ENCODE results near the gene CDH4. TPM values are rescaled to one million over a fixed set of nuclear protein-coding genes. Genes with fewer than 3 reads are reported as not detected.

Gene CDH4
- polyA plus RNA-seq, 2 donors: 0.02 to 0.05 TPM

- H3K27me3 ChIP-seq (ENCODE audit: control insufficient read depth in 1 of 2, insufficient read depth in 2 of 2, low read length in 2 of 2): no peaks in the 10 kb centered on the region
- no peak overlapping the region for H3K4me3 ChIP-seq (ENCODE audit: low read depth in 1 of 2, low read length in 2 of 2)
- no peaks in the 10 kb centered on the region for H3K9me3 ChIP-seq (ENCODE audit: control insufficient read depth in 2 of 2, insufficient read depth in 1 of 2, low read depth in 1 of 2, low read length in 1 of 2)
- H3K36me3 ChIP-seq (ENCODE audit: control insufficient read depth in 2 of 2, insufficient read depth in 2 of 2, low read length in 1 of 2): peaks cover 0 to 1% of the 10 kb centered on the region in 2 donors
- H3K4me1 ChIP-seq (ENCODE audit: control insufficient read depth in 2 of 2, insufficient read depth in 2 of 2, low read length in 1 of 2): no peaks in the 10 kb centered on the region
- no peak overlapping the region for H3K27ac ChIP-seq (ENCODE audit: low read depth in 2 of 2, low read length in 1 of 2)
- 82 to 83% methylated on average over 8 of the region's 8 CpGs for WGBS, 2 donors
Observed at GRCh38 chr20:61324906-61325305, 72.8 kb downstream of the CDH4 start.

- Histone ChIP-seq H3K36me3 (ENCODE audit: control insufficient read depth in 2 of 2, insufficient read depth in 2 of 2, low read length in 1 of 2) (peaks cover 0 to 1% of the 10 kb centered on the region in 2 donors), H3K27me3 (ENCODE audit: control insufficient read depth in 1 of 2, insufficient read depth in 2 of 2, low read length in 2 of 2) (no peaks in the 10 kb centered on the region), H3K4me3 (ENCODE audit: low read depth in 1 of 2, low read length in 2 of 2) (no peak overlapping the region), H3K4me1 (ENCODE audit: control insufficient read depth in 2 of 2, insufficient read depth in 2 of 2, low read length in 1 of 2) (no peaks in the 10 kb centered on the region), H3K9me3 (ENCODE audit: control insufficient read depth in 2 of 2, insufficient read depth in 1 of 2, low read depth in 1 of 2, low read length in 1 of 2) (no peaks in the 10 kb centered on the region), H3K27ac (ENCODE audit: low read depth in 2 of 2, low read length in 1 of 2) (no peak overlapping the region)
- 77 to 82% methylated on average over 10 of the region's 10 CpGs for WGBS, 2 donors
Observed at GRCh38 chr20:61325718-61326117, 73.7 kb downstream of the CDH4 start.

GRCh38 chr20:61328911-61329558 is 77.0 kb downstream of the CDH4 start:
- Histone ChIP-seq H3K4me1 (ENCODE audit: control insufficient read depth in 2 of 2, insufficient read depth in 2 of 2, low read length in 1 of 2) (no peaks in the 10 kb centered on the region), H3K9me3 (ENCODE audit: control insufficient read depth in 2 of 2, insufficient read depth in 1 of 2, low read depth in 1 of 2, low read length in 1 of 2) (no peaks in the 10 kb centered on the region), H3K27ac (ENCODE audit: low read depth in 2 of 2, low read length in 1 of 2) (no peak overlapping the region), H3K36me3 (ENCODE audit: control insufficient read depth in 2 of 2, insufficient read depth in 2 of 2, low read length in 1 of 2) (peaks cover 0 to 1% of the 10 kb centered on the region in 2 donors), H3K27me3 (ENCODE audit: control insufficient read depth in 1 of 2, insufficient read depth in 2 of 2, low read length in 2 of 2) (no peaks in the 10 kb centered on the region), H3K4me3 (ENCODE audit: low read depth in 1 of 2, low read length in 2 of 2) (no peak overlapping the region)
- 80 to 81% methylated on average over 17 of the region's 17 CpGs for WGBS, 2 donors

- Histone ChIP-seq H3K27me3 (ENCODE audit: control insufficient read depth in 1 of 2, insufficient read depth in 2 of 2, low read length in 2 of 2) (no peaks in the 10 kb centered on the region), H3K9me3 (ENCODE audit: control insufficient read depth in 2 of 2, insufficient read depth in 1 of 2, low read depth in 1 of 2, low read length in 1 of 2) (no peaks in the 10 kb centered on the region), H3K4me3 (ENCODE audit: low read depth in 1 of 2, low read length in 2 of 2) (no peak overlapping the region), H3K36me3 (ENCODE audit: control insufficient read depth in 2 of 2, insufficient read depth in 2 of 2, low read length in 1 of 2) (peaks cover 0 to 1% of the 10 kb centered on the region in 2 donors), H3K27ac (ENCODE audit: low read depth in 2 of 2, low read length in 1 of 2) (no peak overlapping the region), H3K4me1 (ENCODE audit: control insufficient read depth in 2 of 2, insufficient read depth in 2 of 2, low read length in 1 of 2) (no peaks in the 10 kb centered on the region)
- WGBS, 2 donors: 72 to 73% methylated on average over 14 of the region's 14 CpGs
Observed at GRCh38 chr20:61330441-61330840, 78.4 kb downstream of the CDH4 start.

- WGBS, 2 donors: 77 to 79% methylated on average over 11 of the region's 11 CpGs
- no peaks in the 10 kb centered on the region for H3K27me3 ChIP-seq (ENCODE audit: control insufficient read depth in 1 of 2, insufficient read depth in 2 of 2, low read length in 2 of 2)
- H3K4me1 ChIP-seq (ENCODE audit: control insufficient read depth in 2 of 2, insufficient read depth in 2 of 2, low read length in 1 of 2): no peaks in the 10 kb centered on the region
- peaks cover 0 to 1% of the 10 kb centered on the region in 2 donors for H3K36me3 ChIP-seq (ENCODE audit: control insufficient read depth in 2 of 2, insufficient read depth in 2 of 2, low read length in 1 of 2)
- no peaks in the 10 kb centered on the region for H3K9me3 ChIP-seq (ENCODE audit: control insufficient read depth in 2 of 2, insufficient read depth in 1 of 2, low read depth in 1 of 2, low read length in 1 of 2)
- H3K27ac ChIP-seq (ENCODE audit: low read depth in 2 of 2, low read length in 1 of 2): no peak overlapping the region
- no peak overlapping the region for H3K4me3 ChIP-seq (ENCODE audit: low read depth in 1 of 2, low read length in 2 of 2)
Observed at GRCh38 chr20:61331543-61331942, 79.5 kb downstream of the CDH4 start.

- H3K4me1 ChIP-seq (ENCODE audit: control insufficient read depth in 2 of 2, insufficient read depth in 2 of 2, low read length in 1 of 2): no peaks in the 10 kb centered on the region
- no peaks in the 10 kb centered on the region for H3K9me3 ChIP-seq (ENCODE audit: control insufficient read depth in 2 of 2, insufficient read depth in 1 of 2, low read depth in 1 of 2, low read length in 1 of 2)
- H3K27me3 ChIP-seq (ENCODE audit: control insufficient read depth in 1 of 2, insufficient read depth in 2 of 2, low read length in 2 of 2): no peaks in the 10 kb centered on the region
- WGBS, 2 donors: 61 to 65% methylated on average over 22 of the region's 22 CpGs
- H3K4me3 ChIP-seq (ENCODE audit: low read depth in 1 of 2, low read length in 2 of 2): no peak overlapping the region
- H3K27ac ChIP-seq (ENCODE audit: low read depth in 2 of 2, low read length in 1 of 2): no peak overlapping the region
- peaks cover 0 to 1% of the 10 kb centered on the region in 2 donors for H3K36me3 ChIP-seq (ENCODE audit: control insufficient read depth in 2 of 2, insufficient read depth in 2 of 2, low read length in 1 of 2)
Observed at GRCh38 chr20:61332016-61332975, 80.2 kb downstream of the CDH4 start.

- peaks cover 0 to 1% of the 10 kb centered on the region in 2 donors for H3K36me3 ChIP-seq (ENCODE audit: control insufficient read depth in 2 of 2, insufficient read depth in 2 of 2, low read length in 1 of 2)
- H3K27ac ChIP-seq (ENCODE audit: low read depth in 2 of 2, low read length in 1 of 2): no peak overlapping the region
- H3K9me3 ChIP-seq (ENCODE audit: control insufficient read depth in 2 of 2, insufficient read depth in 1 of 2, low read depth in 1 of 2, low read length in 1 of 2): no peaks in the 10 kb centered on the region
- H3K4me1 ChIP-seq (ENCODE audit: control insufficient read depth in 2 of 2, insufficient read depth in 2 of 2, low read length in 1 of 2): no peaks in the 10 kb centered on the region
- WGBS, 2 donors: 82 to 84% methylated on average over 9 of the region's 9 CpGs
- no peaks in the 10 kb centered on the region for H3K27me3 ChIP-seq (ENCODE audit: control insufficient read depth in 1 of 2, insufficient read depth in 2 of 2, low read length in 2 of 2)
- H3K4me3 ChIP-seq (ENCODE audit: low read depth in 1 of 2, low read length in 2 of 2): no peak overlapping the region
Observed at GRCh38 chr20:61333484-61334108, 81.5 kb downstream of the CDH4 start.

- H3K9me3 ChIP-seq (ENCODE audit: control insufficient read depth in 2 of 2, insufficient read depth in 1 of 2, low read depth in 1 of 2, low read length in 1 of 2): no peaks in the 10 kb centered on the region
- no peak overlapping the region for H3K27ac ChIP-seq (ENCODE audit: low read depth in 2 of 2, low read length in 1 of 2)
- no peaks in the 10 kb centered on the region for H3K36me3 ChIP-seq (ENCODE audit: control insufficient read depth in 2 of 2, insufficient read depth in 2 of 2, low read length in 1 of 2)
- H3K27me3 ChIP-seq (ENCODE audit: control insufficient read depth in 1 of 2, insufficient read depth in 2 of 2, low read length in 2 of 2): no peaks in the 10 kb centered on the region
- no peaks in the 10 kb centered on the region for H3K4me1 ChIP-seq (ENCODE audit: control insufficient read depth in 2 of 2, insufficient read depth in 2 of 2, low read length in 1 of 2)
- H3K4me3 ChIP-seq (ENCODE audit: low read depth in 1 of 2, low read length in 2 of 2): no peak overlapping the region
- WGBS, 2 donors: 79 to 81% methylated on average over 5 of the region's 5 CpGs
Observed at GRCh38 chr20:61340157-61340556, 88.1 kb downstream of the CDH4 start.

- Histone ChIP-seq H3K36me3 (ENCODE audit: control insufficient read depth in 2 of 2, insufficient read depth in 2 of 2, low read length in 1 of 2) (no peaks in the 10 kb centered on the region), H3K4me1 (ENCODE audit: control insufficient read depth in 2 of 2, insufficient read depth in 2 of 2, low read length in 1 of 2) (no peaks in the 10 kb centered on the region)
- 82 to 90% methylated on average over 5 of the region's 5 CpGs for WGBS, 2 donors
Observed at GRCh38 chr20:61341605-61342004, 89.5 kb downstream of the CDH4 start.

More at GRCh38 chr20:61341605-61342004, 89.5 kb downstream of the CDH4 start:
- Histone ChIP-seq H3K27me3 (ENCODE audit: control insufficient read depth in 1 of 2, insufficient read depth in 2 of 2, low read length in 2 of 2) (no peaks in the 10 kb centered on the region), H3K9me3 (ENCODE audit: control insufficient read depth in 2 of 2, insufficient read depth in 1 of 2, low read depth in 1 of 2, low read length in 1 of 2) (no peaks in the 10 kb centered on the region), H3K27ac (ENCODE audit: low read depth in 2 of 2, low read length in 1 of 2) (no peak overlapping the region), H3K4me3 (ENCODE audit: low read depth in 1 of 2, low read length in 2 of 2) (no peak overlapping the region)
